Neural progenitor cell (in vitro differentiated cells): ENCODE data around the gene OTUD1. TPM values are rescaled to one million over a fixed set of nuclear protein-coding genes. Genes with fewer than 3 reads are reported as not detected.

Source experiments
- DNase-seq: peaks from one replicate; pipeline ENCODE4 v3.0.0-alpha.2; 2016; ENCODE audit warnings: low spot score
- H2AFZ ChIP-seq: fragments of 200-600 bp; sonication (generic); replicated peaks from 2 replicates; pipeline ENCODE4 v1.6.1; 2016; ENCODE audit warnings: antibody characterized with exemption
- H3F3A ChIP-seq: fragments of 200-600 bp; sonication (generic); 2 replicates; pipeline ENCODE4 v1.6.1; 2016; ENCODE audit warnings: antibody characterized with exemption, low read depth
- H3K27ac ChIP-seq: fragments of 200-600 bp; sonication (generic); 2 replicates; pipeline ENCODE4 v1.5.1; 2016; ENCODE audit warnings: mild to moderate bottlenecking
- H3K27me3 ChIP-seq: fragments of 200-600 bp; sonication (generic); 2 replicates; pipeline ENCODE4 v1.6.1; 2016; ENCODE audit warnings: mild to moderate bottlenecking, moderate library complexity
- H3K36me3 ChIP-seq: fragments of 200-600 bp; sonication (generic); 2 replicates; pipeline ENCODE4 v1.5.1; 2016
- H3K4me1 ChIP-seq: fragments of 200-600 bp; sonication (generic); 2 replicates; pipeline ENCODE4 v1.6.1; 2016; ENCODE audit warnings: mixed run types
- H3K4me2 ChIP-seq: fragments of 200-600 bp; sonication (generic); 2 replicates; pipeline ENCODE4 v1.6.1; 2016
- H3K4me3 ChIP-seq: fragments of 200-600 bp; sonication (generic); 2 replicates; pipeline ENCODE4 v1.5.1; 2016
- H3K79me2 ChIP-seq: fragments of 200-600 bp; sonication (generic); 2 replicates; pipeline ENCODE4 v1.6.1; 2016; ENCODE audit warnings: low read depth
- H3K9ac ChIP-seq: fragments of 200-600 bp; sonication (generic); 2 replicates; pipeline ENCODE4 v1.6.1; 2016
- H3K9me3 ChIP-seq: fragments of 200-600 bp; sonication (generic); 2 replicates; pipeline ENCODE4 v1.5.1; 2016; ENCODE audit warnings: low read depth
- H4K20me1 ChIP-seq: fragments of 200-600 bp; sonication (generic); 2 replicates; pipeline ENCODE4 v1.6.1; 2016; ENCODE audit warnings: low read depth
- H3K27ac Mint-ChIP-seq: 3 replicates; pipeline ENCODE4 v1.8.0; 2021; ENCODE audit warnings: mixed read lengths
- H3K27me3 Mint-ChIP-seq: 2 replicates; pipeline ENCODE4 v1.8.0; 2022; ENCODE audit warnings: low read depth, mild to moderate bottlenecking, inconsistent platforms, moderate library complexity, mixed read lengths; ENCODE audit not compliant: insufficient read depth
- H3K36me3 Mint-ChIP-seq: 3 replicates; pipeline ENCODE4 v1.8.0; 2021; ENCODE audit warnings: mixed read lengths
- H3K4me1 Mint-ChIP-seq: 3 replicates; pipeline ENCODE4 v1.8.0; 2021; ENCODE audit warnings: mixed read lengths
- H3K4me3 Mint-ChIP-seq: 3 replicates; pipeline ENCODE4 v1.8.0; 2021; ENCODE audit warnings: mild to moderate bottlenecking, moderate library complexity, mixed read lengths
- H3K9me3 Mint-ChIP-seq: 3 replicates; pipeline ENCODE4 v1.8.0; 2020; ENCODE audit warnings: mixed read lengths
- EZH2 ChIP-seq: fragments of 200-600 bp; sonication (generic); IDR thresholded peaks from 2 replicates; pipeline ENCODE4 v1.6.1; 2017; ENCODE audit warnings: antibody characterized with exemption, mild to moderate bottlenecking, moderate library complexity
- EZH2phosphoT487 ChIP-seq: fragments of 200-600 bp; sonication (generic); IDR thresholded peaks from 2 replicates; pipeline ENCODE4 v1.6.1; 2017; ENCODE audit warnings: antibody characterized with exemption
- total RNA-seq: library from RNA; depleted of rRNA; stranded (reverse); fragments of >200 nt; gene quantifications from 2 replicates; pipeline ENCODE4 v1.2.3, GENCODE V29; 2015; ENCODE audit warnings: low replicate concordance
- TF ChIP-seq, protein P1 (sequence below): fragments of 200-600 bp; sonication (generic); IDR thresholded peaks from 2 replicates; pipeline ENCODE4 v1.5.1; 2017; ENCODE audit warnings: antibody characterized with exemption, mild to moderate bottlenecking

Gene OTUD1
- total RNA-seq, 1 donor from 2014 or later: 7.9 TPM

DNA sequence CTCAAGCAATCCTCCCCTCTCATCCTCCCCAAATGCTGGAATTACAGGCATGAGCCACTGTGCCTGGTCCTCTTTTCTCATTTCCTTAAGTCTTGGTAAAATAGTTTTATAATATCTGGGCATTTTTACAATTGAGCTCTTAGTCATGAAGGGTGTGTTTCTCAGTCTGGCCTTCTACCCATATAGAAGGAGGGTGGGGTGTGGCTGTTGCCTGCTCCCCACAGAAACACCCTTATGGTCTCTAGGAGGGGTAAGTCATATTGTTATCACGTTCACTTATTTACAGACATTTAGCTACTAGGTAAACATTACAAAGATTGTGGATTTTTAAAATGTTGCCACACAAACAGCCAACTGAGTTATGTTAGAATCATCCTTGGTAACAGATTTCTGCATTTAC lies 6.7 kb upstream of the OTUD1 start:
- TF ChIP-seq EZH2phosphoT487 (no peak), EZH2 (no peak)
- TF ChIP-seq, protein P1, sequence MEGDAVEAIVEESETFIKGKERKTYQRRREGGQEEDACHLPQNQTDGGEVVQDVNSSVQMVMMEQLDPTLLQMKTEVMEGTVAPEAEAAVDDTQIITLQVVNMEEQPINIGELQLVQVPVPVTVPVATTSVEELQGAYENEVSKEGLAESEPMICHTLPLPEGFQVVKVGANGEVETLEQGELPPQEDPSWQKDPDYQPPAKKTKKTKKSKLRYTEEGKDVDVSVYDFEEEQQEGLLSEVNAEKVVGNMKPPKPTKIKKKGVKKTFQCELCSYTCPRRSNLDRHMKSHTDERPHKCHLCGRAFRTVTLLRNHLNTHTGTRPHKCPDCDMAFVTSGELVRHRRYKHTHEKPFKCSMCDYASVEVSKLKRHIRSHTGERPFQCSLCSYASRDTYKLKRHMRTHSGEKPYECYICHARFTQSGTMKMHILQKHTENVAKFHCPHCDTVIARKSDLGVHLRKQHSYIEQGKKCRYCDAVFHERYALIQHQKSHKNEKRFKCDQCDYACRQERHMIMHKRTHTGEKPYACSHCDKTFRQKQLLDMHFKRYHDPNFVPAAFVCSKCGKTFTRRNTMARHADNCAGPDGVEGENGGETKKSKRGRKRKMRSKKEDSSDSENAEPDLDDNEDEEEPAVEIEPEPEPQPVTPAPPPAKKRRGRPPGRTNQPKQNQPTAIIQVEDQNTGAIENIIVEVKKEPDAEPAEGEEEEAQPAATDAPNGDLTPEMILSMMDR: no peak
- Histone ChIP-seq H3K9me3 (no peaks in the 10 kb centered on the region), H3K4me3 (no peak overlapping the region), H3K27me3 (no peaks in the 10 kb centered on the region), H3F3A (no peaks in the 10 kb centered on the region), H3K36me3 (no peaks in the 10 kb centered on the region), H3K4me2 (no peak overlapping the region), H3K4me1 (no peaks in the 10 kb centered on the region), H3K9ac (no peak overlapping the region), H3K79me2 (no peaks in the 10 kb centered on the region), H3K27ac (no peak overlapping the region), H2AFZ (no peak overlapping the region), H4K20me1 (no peaks in the 10 kb centered on the region)
- no peaks in the 10 kb centered on the region for H3K9me3 Mint-ChIP-seq
- H3K36me3 Mint-ChIP-seq: no peaks in the 10 kb centered on the region
- H3K4me3 Mint-ChIP-seq: no peak overlapping the region
- no peak for DNase-seq
- peaks cover 2% of the 10 kb centered on the region for H3K27me3 Mint-ChIP-seq
- no peak overlapping the region for H3K27ac Mint-ChIP-seq
- no peaks in the 10 kb centered on the region for H3K4me1 Mint-ChIP-seq

DNA sequence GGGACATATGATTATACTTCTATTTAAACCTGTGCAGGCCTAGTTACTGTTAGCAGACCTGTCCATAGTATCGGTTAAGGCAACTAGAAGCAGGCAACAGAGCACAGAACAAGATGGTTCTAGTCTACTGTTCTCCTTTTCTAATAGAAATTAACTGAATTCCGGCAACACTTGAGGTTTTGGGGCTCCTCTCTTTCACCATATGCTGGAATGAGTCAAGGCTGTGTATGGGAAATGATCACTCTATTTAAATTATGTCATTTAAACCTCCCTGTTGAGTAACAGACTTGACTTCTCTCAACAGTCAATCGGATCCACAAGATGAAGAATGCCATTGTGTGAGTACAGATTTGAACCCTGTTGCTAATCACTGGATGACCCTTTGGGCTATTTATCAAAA lies 6.2 kb upstream of the OTUD1 start:
- Mint-ChIP-seq H3K27me3 (peaks cover 2% of the 10 kb centered on the region), H3K4me3 (no peak overlapping the region), H3K4me1 (no peaks in the 10 kb centered on the region), H3K27ac (no peak overlapping the region), H3K9me3 (no peaks in the 10 kb centered on the region), H3K36me3 (no peaks in the 10 kb centered on the region)
- no peak overlapping the region for H2AFZ ChIP-seq
- H3K4me3 ChIP-seq: no peak overlapping the region
- no peaks in the 10 kb centered on the region for H3K27me3 ChIP-seq
- H3K79me2 ChIP-seq: no peaks in the 10 kb centered on the region
- no peak overlapping the region for H3K9ac ChIP-seq
- H3K27ac ChIP-seq: no peak overlapping the region
- H3F3A ChIP-seq: peaks cover 1% of the 10 kb centered on the region
- no peak for TF ChIP-seq EZH2phosphoT487
- TF ChIP-seq EZH2: no peak
- TF ChIP-seq, protein P1: no peak
- no peaks in the 10 kb centered on the region for H3K36me3 ChIP-seq
- no peaks in the 10 kb centered on the region for H3K9me3 ChIP-seq
- no peak overlapping the region for H3K4me2 ChIP-seq
- no peaks in the 10 kb centered on the region for H4K20me1 ChIP-seq
- no peak for DNase-seq
- H3K4me1 ChIP-seq: no peaks in the 10 kb centered on the region

DNA sequence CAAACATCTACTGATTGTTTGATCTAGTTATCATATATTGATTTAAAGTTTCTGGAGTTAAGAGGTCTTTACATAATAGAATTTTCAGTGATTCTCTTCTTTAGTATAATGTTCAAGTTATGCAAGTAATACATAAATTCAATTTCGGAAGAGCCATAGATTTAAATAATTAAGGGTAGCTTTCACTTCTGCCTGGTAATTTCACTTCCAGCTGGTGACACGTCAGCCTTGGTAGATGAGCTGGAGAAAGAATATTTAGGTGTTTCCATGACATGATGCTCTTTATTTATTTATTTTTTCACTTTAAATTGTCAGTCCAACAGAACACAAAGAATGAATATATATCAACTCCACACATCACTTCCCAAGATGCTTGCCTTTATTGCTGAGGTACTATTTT lies 5.2 kb upstream of the OTUD1 start:
- H3K4me1 ChIP-seq: no peaks in the 10 kb centered on the region
- no peak overlapping the region for H3K4me2 ChIP-seq
- H3K36me3 Mint-ChIP-seq: no peaks in the 10 kb centered on the region
- no peak overlapping the region for H3K27ac Mint-ChIP-seq
- H3K4me3 ChIP-seq: no peak overlapping the region
- peaks cover 7% of the 10 kb centered on the region for H3K4me1 Mint-ChIP-seq
- H3K36me3 ChIP-seq: no peaks in the 10 kb centered on the region
- peaks cover 8% of the 10 kb centered on the region for H3F3A ChIP-seq
- H3K27ac ChIP-seq: no peak overlapping the region
- H3K9me3 Mint-ChIP-seq: no peaks in the 10 kb centered on the region
- H4K20me1 ChIP-seq: no peaks in the 10 kb centered on the region
- H3K27me3 ChIP-seq: no peaks in the 10 kb centered on the region
- no peaks in the 10 kb centered on the region for H3K79me2 ChIP-seq
- no peak overlapping the region for H2AFZ ChIP-seq
- H3K4me3 Mint-ChIP-seq: no peak overlapping the region
- TF ChIP-seq EZH2: no peak
- TF ChIP-seq EZH2phosphoT487: no peak
- TF ChIP-seq, protein P1: no peak
- H3K9me3 ChIP-seq: no peaks in the 10 kb centered on the region
- H3K9ac ChIP-seq: no peak overlapping the region
- H3K27me3 Mint-ChIP-seq: peaks cover 10% of the 10 kb centered on the region
- no peak for DNase-seq
